HCT116 (cell line): Measurements from ENCODE around the gene UVSSA. TPM values are rescaled to one million over a fixed set of nuclear protein-coding genes. Genes with fewer than 3 reads are reported as not detected.

Experiments
- ATAC-seq: fragments of 200-7000 bp; cut with Tn5 transposase; 2 replicates; pipeline ENCODE4 v1.9.1; 2020; ENCODE audit warnings: mild to moderate bottlenecking, moderate library complexity
- BruUV-seq: library from RNA; stranded (reverse); fragments of 400-500 nt; replicated peaks from 2 replicates; lab custom pipeline; 2021; lab: Mats Ljungman, UMichigan
- CTCF ChIA-PET: fragments of 300-600 bp; sonication (Branson Sonifier 250); formaldehyde crosslinking; loops from one replicate; lab custom pipeline; 2021; ENCODE audit warnings: antibody characterized with exemption; lab: Charles Lee
- POLR2A ChIA-PET: fragments of 300-600, 350-600 bp; sonication (Branson Sonifier 250); formaldehyde crosslinking; loops from one replicate; lab custom pipeline; 2021; ENCODE audit warnings: antibody characterized with exemption; lab: Charles Lee
- RAD21 ChIA-PET, 2 experiments: fragments of 300-600 bp; sonication (Branson Sonifier 250); formaldehyde crosslinking; loops; one replicate each; lab custom pipeline; 2023; ENCODE audit warnings: low total read pairs in 2 of 2; ENCODE audit not compliant: uncharacterized antibody in 2 of 2, unreplicated experiment in 2 of 2, low non-redundant PET in 1 of 2; lab: Charles Lee
- DNase-seq: peaks from one replicate; pipeline ENCODE4 v3.0.0-alpha.2; 2010; ENCODE audit warnings: low read depth, low spot score
- H2AFZ ChIP-seq: fragments of 200-600 bp; shearing (Covaris generic), sonication (generic); 2 replicates; pipeline ENCODE4 v1.6.1; 2017; ENCODE audit warnings: low read depth, mixed run types, mixed read lengths, antibody characterized with exemption, low read length; ENCODE audit not compliant: poor library complexity, severe bottlenecking
- H3K27ac ChIP-seq: 2 replicates; pipeline ENCODE4 v1.5.1; 2012; ENCODE audit warnings: low read depth, low read length
- H3K27me3 ChIP-seq: fragments of 200-600 bp; sonication (generic); 2 replicates; pipeline ENCODE4 v1.6.1; 2016; ENCODE audit warnings: mixed run types, low read length, mixed read lengths; ENCODE audit not compliant: insufficient read depth
- H3K36me3 ChIP-seq, 2 experiments: fragments of 200-500 bp in 1 of 2; fragments of 200-600 bp in 1 of 2; sonication (Bioruptor generic) in 1 of 2; sonication (generic) in 1 of 2; 2 replicates each; pipeline versions ENCODE4 v1.5.1 to v1.6.1; 2014 to 2016; ENCODE audit warnings: low read length in 2 of 2, inconsistent platforms in 1 of 2, mixed read lengths in 1 of 2, mixed run types in 1 of 2; ENCODE audit not compliant: insufficient read depth in 2 of 2, control insufficient read depth in 1 of 2
- H3K4me1 ChIP-seq, 2 experiments: fragments of 200-600 bp in 1 of 2; sonication (generic) in 1 of 2; 2 replicates each; pipeline versions ENCODE4 v1.5.1 to v1.6.1; 2012 to 2017; ENCODE audit warnings: low read length in 2 of 2, inconsistent platforms in 1 of 2, mild to moderate bottlenecking in 1 of 2, mixed read lengths in 1 of 2, mixed run types in 1 of 2, moderate library complexity in 1 of 2; ENCODE audit not compliant: insufficient read depth in 2 of 2, control insufficient read depth in 1 of 2
- H3K4me2 ChIP-seq: fragments of 200-600 bp; sonication (generic); 2 replicates; pipeline ENCODE4 v1.6.1; 2017; ENCODE audit warnings: mixed run types, low read length, mixed read lengths
- H3K4me3 ChIP-seq, 2 experiments: fragments of 200-600 bp in 1 of 2; sonication (generic) in 1 of 2; replicated peaks in 1 of 2; 2 replicates each; pipeline ENCODE4 v1.5.1; 2011 to 2016; ENCODE audit warnings: low read length in 2 of 2, control low read depth in 1 of 2, low read depth in 1 of 2, mild to moderate bottlenecking in 1 of 2, mixed read lengths in 1 of 2, mixed run types in 1 of 2
- H3K79me2 ChIP-seq: fragments of 200-600 bp; sonication (generic); 2 replicates; pipeline ENCODE4 v1.6.1; 2017; ENCODE audit warnings: mild to moderate bottlenecking, mixed run types, low read length, moderate library complexity, mixed read lengths; ENCODE audit not compliant: insufficient read depth
- H3K9ac ChIP-seq: fragments of 200-600 bp; sonication (generic); 2 replicates; pipeline ENCODE4 v1.6.1; 2016; ENCODE audit warnings: low read length, mixed read lengths
- H3K9me2 ChIP-seq: fragments of 200-600 bp; sonication (generic), shearing (Covaris generic); 2 replicates; pipeline ENCODE4 v1.6.1; 2017; ENCODE audit warnings: mixed run types, mild to moderate bottlenecking, moderate library complexity; ENCODE audit not compliant: insufficient read depth
- H3K9me3 ChIP-seq, 2 experiments: fragments of 200-500 bp in 1 of 2; fragments of 200-600 bp in 1 of 2; sonication (Bioruptor generic) in 1 of 2; sonication (generic) in 1 of 2; 2 replicates each; pipeline ENCODE4 v1.6.1; 2014 to 2017; ENCODE audit warnings: low read length in 2 of 2, mixed read lengths in 2 of 2, inconsistent platforms in 1 of 2, low read depth in 1 of 2, mild to moderate bottlenecking in 1 of 2, mixed run types in 1 of 2, moderate library complexity in 1 of 2; ENCODE audit not compliant: control insufficient read depth in 1 of 2, insufficient read depth in 1 of 2
- H4K20me1 ChIP-seq: fragments of 200-600 bp; sonication (generic), shearing (Covaris generic); 2 replicates; pipeline ENCODE4 v1.6.1; 2017; ENCODE audit warnings: mixed run types, mild to moderate bottlenecking, moderate library complexity; ENCODE audit not compliant: insufficient read depth
- CEBPB ChIP-seq: IDR thresholded peaks from 2 replicates; pipeline ENCODE4 v1.6.1; 2012; ENCODE audit warnings: low read depth
- POLR2AphosphoS5 ChIP-seq: IDR thresholded peaks from 2 replicates; pipeline ENCODE4 v1.6.1; 2011; ENCODE audit warnings: mild to moderate bottlenecking, low read depth, low read length, moderate library complexity
- YY1 ChIP-seq: IDR thresholded peaks from 2 replicates; pipeline ENCODE4 v1.6.1; 2011; ENCODE audit warnings: low read length, low read depth, moderate library complexity, mild to moderate bottlenecking; ENCODE audit not compliant: insufficient replicate concordance; ENCODE audit errors: extremely low read depth
- intact Hi-C: fragments of 100-400 bp; cut with micrococcal nuclease; formaldehyde crosslinking; loops from 2 replicates; pipeline ENCODE4 v1.10.0; 2022
- total RNA-seq: library from RNA; stranded (reverse); gene quantifications from one replicate; pipeline ENCODE4 v1.2.1, GENCODE V29; 2021; ENCODE audit not compliant: unreplicated experiment
- TF ChIP-seq, protein P1 (sequence below): IDR thresholded peaks from 2 replicates; pipeline ENCODE4 v1.6.1; 2011; ENCODE audit warnings: mild to moderate bottlenecking, low read length, moderate library complexity; ENCODE audit not compliant: insufficient replicate concordance; ENCODE audit errors: extremely low read depth

The UVSSA gene
- total RNA-seq, 1 experiment from 2014 or later: 30.5 TPM

DNA sequence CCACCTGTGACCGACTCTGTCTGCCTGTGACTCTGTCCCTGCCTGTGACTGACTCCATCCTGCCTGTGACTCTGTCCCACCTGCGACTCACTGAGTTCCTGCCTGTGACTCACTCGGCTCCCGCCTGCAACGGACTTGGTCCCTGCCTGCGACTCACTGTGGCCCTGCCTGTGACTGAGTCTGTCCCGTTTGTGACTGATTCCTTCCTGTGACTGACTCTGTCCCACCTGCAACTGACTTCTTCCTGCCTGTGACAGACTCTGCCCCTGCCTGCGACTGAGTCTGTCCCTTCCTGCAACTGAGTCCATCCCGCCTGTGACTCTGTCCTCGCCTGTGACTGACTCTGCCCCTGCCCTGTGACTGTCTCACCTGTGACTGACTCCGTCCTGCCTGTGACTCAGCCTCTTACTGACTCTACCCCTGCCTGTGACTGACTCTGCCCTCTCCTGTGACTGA, 9.6 kb upstream of the UVSSA start:
- Histone ChIP-seq H3K9me3 (no peaks in the 10 kb centered on the region), H3K4me2 (peak overlapping the region; percentile 59), H4K20me1 (no peaks in the 10 kb centered on the region), H3K9me2 (no peaks in the 10 kb centered on the region), H3K9ac (peak overlapping the region; percentile 50; the same call in 1 of the 2 replicates), H3K27ac (peak overlapping the region; percentile 72), H3K4me1 (peaks cover 9 to 30% of the 10 kb centered on the region in 2 experiments; a peak in 3 of 4 replicates), H3K4me3 (no peak overlapping the region; a peak in 1 of 4 replicates), H2AFZ (no peak overlapping the region), H3K79me2 (peaks cover 6% of the 10 kb centered on the region; the same call in 1 of the 2 replicates), H3K27me3 (no peaks in the 10 kb centered on the region), H3K36me3 (peaks cover 18 to 48% of the 10 kb centered on the region in 2 experiments)
- TF ChIP-seq YY1 (no peak), POLR2AphosphoS5 (0 out of 2 replicates have a peak, but pooled peaks have one; percentile 13), CEBPB (no peak)
- CTCF ChIA-PET: no interaction called here
- intact Hi-C loops: no loop called here
- ATAC-seq (peak; percentile 89), DNase-seq (peak; percentile 47)
- RAD21 ChIA-PET: no interaction called here
- POLR2A ChIA-PET: no interaction called here
- BruUV-seq: no TSS peak

DNA sequence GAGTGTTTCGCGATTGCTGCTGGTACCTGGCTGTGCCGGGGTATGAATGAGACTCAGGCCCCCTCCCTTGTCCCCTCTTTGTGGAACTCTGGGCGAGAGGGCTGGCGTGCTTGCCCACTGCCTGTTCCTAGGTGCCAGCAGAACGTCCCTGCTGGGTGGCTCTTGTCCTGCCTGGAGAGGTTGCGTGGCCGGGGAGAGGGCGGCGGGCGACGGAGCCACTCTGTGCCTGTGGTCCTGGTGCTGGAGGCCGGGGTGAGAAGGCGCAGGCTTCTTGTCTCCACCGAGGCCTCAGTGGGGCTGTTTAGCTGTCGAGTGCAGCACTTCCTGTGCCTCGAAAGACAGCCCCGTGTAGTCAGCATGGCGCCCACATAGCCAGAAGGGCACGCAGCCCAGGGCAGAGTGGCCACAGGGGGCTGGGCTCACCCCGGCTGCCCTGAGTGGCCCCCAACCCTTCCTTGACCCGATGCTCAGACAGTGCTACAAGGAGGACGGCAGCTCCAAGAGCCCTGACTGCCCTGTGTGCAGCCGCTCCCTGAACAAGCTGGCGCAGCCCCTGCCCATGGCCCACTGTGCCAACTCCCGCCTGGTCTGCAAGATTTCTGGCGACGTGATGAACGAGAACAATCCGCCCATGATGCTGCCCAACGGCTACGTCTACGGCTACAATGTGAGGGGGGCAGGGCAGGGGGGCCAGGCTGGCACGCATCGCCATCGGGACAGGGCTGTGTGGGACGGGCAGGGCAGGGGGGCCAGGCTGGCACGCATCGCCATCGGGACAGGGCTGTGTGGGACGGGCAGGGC, 8.9 kb upstream of the UVSSA start:
- H3K4me1 ChIP-seq: peaks cover 9 to 30% of the 10 kb centered on the region in 2 experiments; a peak in 3 of 4 replicates
- POLR2A ChIA-PET: no interaction called here
- no peak overlapping the region; a peak in 1 of 4 replicates for H3K4me3 ChIP-seq
- H3K4me2 ChIP-seq: peak overlapping the region; percentile 59
- no TSS peak for BruUV-seq
- no peak for ATAC-seq
- H3K9me3 ChIP-seq: no peaks in the 10 kb centered on the region
- peak overlapping the region; percentile 72 for H3K27ac ChIP-seq
- no peaks in the 10 kb centered on the region for H3K9me2 ChIP-seq
- TF ChIP-seq, protein P1, sequence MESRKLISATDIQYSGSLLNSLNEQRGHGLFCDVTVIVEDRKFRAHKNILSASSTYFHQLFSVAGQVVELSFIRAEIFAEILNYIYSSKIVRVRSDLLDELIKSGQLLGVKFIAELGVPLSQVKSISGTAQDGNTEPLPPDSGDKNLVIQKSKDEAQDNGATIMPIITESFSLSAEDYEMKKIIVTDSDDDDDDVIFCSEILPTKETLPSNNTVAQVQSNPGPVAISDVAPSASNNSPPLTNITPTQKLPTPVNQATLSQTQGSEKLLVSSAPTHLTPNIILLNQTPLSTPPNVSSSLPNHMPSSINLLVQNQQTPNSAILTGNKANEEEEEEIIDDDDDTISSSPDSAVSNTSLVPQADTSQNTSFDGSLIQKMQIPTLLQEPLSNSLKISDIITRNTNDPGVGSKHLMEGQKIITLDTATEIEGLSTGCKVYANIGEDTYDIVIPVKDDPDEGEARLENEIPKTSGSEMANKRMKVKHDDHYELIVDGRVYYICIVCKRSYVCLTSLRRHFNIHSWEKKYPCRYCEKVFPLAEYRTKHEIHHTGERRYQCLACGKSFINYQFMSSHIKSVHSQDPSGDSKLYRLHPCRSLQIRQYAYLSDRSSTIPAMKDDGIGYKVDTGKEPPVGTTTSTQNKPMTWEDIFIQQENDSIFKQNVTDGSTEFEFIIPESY: no peak
- TF ChIP-seq, all 23 proteins: peak for 0
- DNase-seq: no peak
- H3K9ac ChIP-seq: peak overlapping the region; percentile 50; the same call in 1 of the 2 replicates
- no peak overlapping the region for H2AFZ ChIP-seq
- H4K20me1 ChIP-seq: no peaks in the 10 kb centered on the region
- intact Hi-C loops: no loop called here
- H3K36me3 ChIP-seq: peaks cover 16 to 48% of the 10 kb centered on the region in 2 experiments
- H3K79me2 ChIP-seq: peaks cover 6% of the 10 kb centered on the region; the same call in 1 of the 2 replicates
- H3K27me3 ChIP-seq: no peaks in the 10 kb centered on the region
- ChIA-PET CTCF (no interaction called here), RAD21 (no interaction called here)
